SK-N-SH (cell line): ENCODE measurements around the gene GFM1. TPM values are rescaled to one million over a fixed set of nuclear protein-coding genes. Genes with fewer than 3 reads are reported as not detected.
A peak's percentile ranks its signal among the peaks of the same experiment; 100 is the strongest.

ENCODE experiments used
- CTCF ChIA-PET: fragments of 300-600, 350-600 bp; formaldehyde crosslinking; extraction: SDS; loops from one replicate; lab custom pipeline; 2021; lab: Yijun Ruan, JAX
- POLR2A ChIA-PET: fragments of 350-600 bp; sonication (Branson Sonifier 250); formaldehyde crosslinking; extraction: SDS; loops from one replicate; lab custom pipeline; 2020; ENCODE audit warnings: antibody characterized with exemption, inconsistent platforms; lab: Yijun Ruan, JAX
- DNase-seq: peaks from one replicate; pipeline ENCODE4 v3.0.0; 2012
- H2AFZ ChIP-seq: fragments of 200-600 bp; sonication (generic); 2 replicates; pipeline ENCODE4 v1.8.1; 2016; ENCODE audit warnings: antibody characterized with exemption, mild to moderate bottlenecking, low read depth
- H3F3A ChIP-seq: fragments of 200-600 bp; sonication (generic); replicated peaks from 2 replicates; pipeline ENCODE3; 2016; ENCODE audit warnings: antibody characterized with exemption, mild to moderate bottlenecking; ENCODE audit not compliant: insufficient read depth
- H3K27ac ChIP-seq, 2 experiments: fragments of 200-500 bp in 1 of 2; fragments of 200-600 bp in 1 of 2; sonication (Bioruptor generic) in 1 of 2; sonication (generic), shearing (Covaris generic) in 1 of 2; 2 replicates each; pipeline versions ENCODE4 v1.5.1 to v1.6.1; 2014 to 2016; ENCODE audit warnings: low read depth in 2 of 2, inconsistent platforms in 1 of 2, low read length in 1 of 2, mild to moderate bottlenecking in 1 of 2, mixed read lengths in 1 of 2
- H3K27me3 ChIP-seq: fragments of 200-600 bp; sonication (generic), shearing (Covaris generic); 2 replicates; pipeline ENCODE4 v1.6.1; 2016; ENCODE audit warnings: mixed run types; ENCODE audit not compliant: insufficient read depth
- H3K36me3 ChIP-seq, 2 experiments: fragments of 200-500 bp in 1 of 2; fragments of 200-600 bp in 1 of 2; sonication (Bioruptor generic) in 1 of 2; sonication (generic) in 1 of 2; replicated peaks in 1 of 2; 2 replicates each; pipeline versions ENCODE3 to v1.5.1; 2014 to 2016; ENCODE audit warnings: low read length in 1 of 2, mild to moderate bottlenecking in 1 of 2; ENCODE audit not compliant: insufficient read depth in 2 of 2, control insufficient read depth in 1 of 2
- H3K4me1 ChIP-seq, 2 experiments: fragments of 200-500 bp in 1 of 2; fragments of 200-600 bp in 1 of 2; sonication (Bioruptor generic) in 1 of 2; sonication (generic), shearing (Covaris generic) in 1 of 2; 2 replicates each; pipeline versions ENCODE4 v1.5.1 to v1.6.1; 2014 to 2016; ENCODE audit warnings: low read depth in 1 of 2, low read length in 1 of 2, mixed run types in 1 of 2; ENCODE audit not compliant: insufficient read depth in 2 of 2, control insufficient read depth in 1 of 2
- H3K4me2 ChIP-seq: fragments of 200-600 bp; sonication (generic), shearing (Covaris generic); 2 replicates; pipeline ENCODE4 v1.6.1; 2017; ENCODE audit warnings: mixed run types
- H3K4me3 ChIP-seq, 2 experiments: fragments of 200-500 bp in 1 of 2; fragments of 200-600 bp in 1 of 2; sonication (Bioruptor generic) in 1 of 2; sonication (generic), shearing (Covaris generic) in 1 of 2; 2 replicates each; pipeline versions ENCODE4 v1.5.1 to v1.8.1; 2014 to 2016; ENCODE audit warnings: low read depth in 2 of 2, inconsistent platforms in 1 of 2, low read length in 1 of 2, mild to moderate bottlenecking in 1 of 2, mixed read lengths in 1 of 2, moderate library complexity in 1 of 2
- H3K79me2 ChIP-seq: fragments of 200-600 bp; sonication (generic); 2 replicates; pipeline ENCODE4 v1.8.1; 2017; ENCODE audit warnings: mild to moderate bottlenecking; ENCODE audit not compliant: insufficient read depth
- H3K9ac ChIP-seq: fragments of 200-600 bp; sonication (generic); 2 replicates; pipeline ENCODE4 v1.6.1; 2017; ENCODE audit warnings: mixed run types
- H3K9me2 ChIP-seq: fragments of 200-600 bp; sonication (generic); 2 replicates; pipeline ENCODE4 v1.6.1; 2017; ENCODE audit warnings: mixed run types
- H3K9me3 ChIP-seq: fragments of 200-600 bp; sonication (generic); 2 replicates; pipeline ENCODE4 v1.6.1; 2017; ENCODE audit warnings: mixed run types, mild to moderate bottlenecking, moderate library complexity
- H4K20me1 ChIP-seq: fragments of 200-600 bp; sonication (generic); 2 replicates; pipeline ENCODE4 v1.6.1; 2017; ENCODE audit warnings: mild to moderate bottlenecking, mixed run types; ENCODE audit not compliant: insufficient read depth
- CHD2 ChIP-seq: fragments of 150-350 bp; IDR thresholded peaks from 2 replicates; pipeline ENCODE4 v1.6.1; 2018; ENCODE audit warnings: low read length; ENCODE audit not compliant: partially characterized antibody
- CTCF ChIP-seq: fragments of 200-600 bp; sonication (generic); IDR thresholded peaks from 2 replicates; pipeline ENCODE4 v1.6.1; 2017; ENCODE audit warnings: antibody characterized with exemption, mild to moderate bottlenecking, moderate library complexity
- EP300 ChIP-seq, 2 experiments: IDR thresholded peaks; 2 replicates each; pipeline versions ENCODE4 v1.4.0 to v1.6.1; 2012; ENCODE audit warnings: borderline replicate concordance in 1 of 2, low read depth in 1 of 2, low read length in 1 of 2
- EZH2phosphoT487 ChIP-seq: fragments of 200-600 bp; sonication (generic); IDR thresholded peaks from 2 replicates; pipeline ENCODE4 v1.6.1; 2017; ENCODE audit warnings: low read depth, mixed run types, mild to moderate bottlenecking, antibody characterized with exemption, moderate library complexity, borderline replicate concordance
- FOSL2 ChIP-seq: IDR thresholded peaks from 2 replicates; pipeline ENCODE4 v1.4.0; 2012; ENCODE audit warnings: low read depth, mild to moderate bottlenecking, moderate library complexity, borderline replicate concordance
- FOXJ3 ChIP-seq: sonication (generic); formaldehyde crosslinking; IDR thresholded peaks from 2 replicates; pipeline ENCODE4 v1.5.1; 2020; ENCODE audit warnings: mild to moderate bottlenecking, missing genetic modification reagents
- FOXM1 ChIP-seq: IDR thresholded peaks from 2 replicates; pipeline ENCODE4 v1.4.0; 2012; ENCODE audit warnings: low read depth, mild to moderate bottlenecking
- GATA2 ChIP-seq: sonication (generic); formaldehyde crosslinking; IDR thresholded peaks from 2 replicates; pipeline ENCODE4 v1.5.0; 2020; ENCODE audit warnings: mild to moderate bottlenecking, missing genetic modification reagents
- MEF2A ChIP-seq: IDR thresholded peaks from 2 replicates; pipeline ENCODE4 v1.4.0; 2012; ENCODE audit warnings: low read depth, borderline replicate concordance
- RAD21 ChIP-seq: IDR thresholded peaks from 2 replicates; pipeline ENCODE4 v1.6.1; 2012; ENCODE audit warnings: mild to moderate bottlenecking, low read length
- REST ChIP-seq: IDR thresholded peaks from 2 replicates; pipeline ENCODE4 v1.6.1; 2012; ENCODE audit warnings: mild to moderate bottlenecking, low read depth, low read length, moderate library complexity
- RFX5 ChIP-seq: IDR thresholded peaks from 2 replicates; pipeline ENCODE4 v1.6.1; 2012; ENCODE audit warnings: mild to moderate bottlenecking, improper control_type of control experiment, low read length
- RXRA ChIP-seq: IDR thresholded peaks from 2 replicates; pipeline ENCODE4 v1.4.0; 2012; ENCODE audit warnings: low read depth, mild to moderate bottlenecking, borderline replicate concordance
- SMC3 ChIP-seq: IDR thresholded peaks from 2 replicates; pipeline ENCODE4 v1.6.1; 2012; ENCODE audit warnings: low read depth, low read length, improper control_type of control experiment
- TEAD4 ChIP-seq: IDR thresholded peaks from 2 replicates; pipeline ENCODE4 v1.4.0; 2012; ENCODE audit warnings: mild to moderate bottlenecking, borderline replicate concordance; ENCODE audit not compliant: insufficient read depth
- YY1 ChIP-seq: IDR thresholded peaks from 2 replicates; pipeline ENCODE4 v1.4.0; 2012; ENCODE audit warnings: low read depth, mild to moderate bottlenecking
- WGBS: methylation state at CpG from one replicate; pipeline ENCODE4 v1.1.6; 2017; ENCODE audit warnings: low lambda C conversion rate; 5-methylcytosine and 5-hydroxymethylcytosine counted together
- polyA plus RNA-seq, 3 experiments: library from polyadenylated mRNA; depleted of rRNA; stranded (reverse); fragments of >200 nt; gene quantifications; 2 replicates each; pipeline ENCODE4 v1.2.3, GENCODE V29; 2012
- TF ChIP-seq, protein P1 (sequence below): fragments of 150-350 bp; IDR thresholded peaks from 2 replicates; pipeline ENCODE4 v1.6.1; 2016; ENCODE audit warnings: mild to moderate bottlenecking, low read depth, low read length
- TF ChIP-seq, protein P2 (sequence below): IDR thresholded peaks from 2 replicates; pipeline ENCODE4 v1.4.0; 2012; ENCODE audit warnings: low read depth

Gene GFM1
- polyA plus RNA-seq, 1 of the 3 experiments (the other 2 are of a cell fraction): 25.2 TPM

DNA sequence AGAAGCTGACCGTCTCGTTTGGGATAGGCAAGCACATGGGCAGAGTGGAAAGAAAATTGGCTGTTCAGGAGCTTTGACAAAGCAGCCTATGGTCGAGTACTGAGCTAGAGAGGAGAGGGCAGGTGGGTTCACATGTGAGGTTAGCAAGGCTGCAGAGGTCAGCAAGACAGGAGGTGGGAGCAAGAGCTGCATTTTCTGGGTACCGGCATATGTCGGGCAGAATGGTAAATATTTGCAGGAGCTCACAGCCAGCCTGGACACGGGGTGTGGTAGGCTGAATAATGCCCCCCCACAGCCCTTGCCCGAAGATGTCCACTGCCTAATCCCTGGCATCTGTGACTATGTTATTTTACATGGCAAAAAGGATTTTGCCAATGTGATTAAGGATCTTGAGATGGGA lies 79.7 kb downstream of the GFM1 start:
- Histone ChIP-seq H3K9me2 (no peaks in the 10 kb centered on the region), H3K4me2 (peak overlapping the region; percentile 66; the same call in 1 of the 2 replicates), H3K4me3 (no peak overlapping the region), H3K36me3 (peaks cover 0 to 3% of the 10 kb centered on the region in 2 experiments), H3K9ac (no peak overlapping the region), H2AFZ (no peak overlapping the region), H3K79me2 (no peaks in the 10 kb centered on the region), H3K27me3 (no peaks in the 10 kb centered on the region), H3F3A (peaks cover 30% of the 10 kb centered on the region), H4K20me1 (no peaks in the 10 kb centered on the region), H3K27ac (peak overlapping the region in 1 of 2 experiments; percentile 80; a peak in 1 of 4 replicates), H3K4me1 (peaks cover 11 to 20% of the 10 kb centered on the region in 2 experiments; a peak in 3 of 4 replicates), H3K9me3 (no peaks in the 10 kb centered on the region)
- ChIA-PET POLR2A (no interaction called here), CTCF (interaction anchor here (0.7 to 1.5 kb wide), 4 partner anchors 64 to 78 kb away, joined by 3 to 9 read pairs (median 6); partner anchors contain the start of gene MFSD1)
- no peak for TF ChIP-seq RXRA
- no peak for TF ChIP-seq EP300 (IDR thresholded peaks at IDR 0.05; ENCODE audit: borderline replicate concordance in 1 of 2, low read depth in 1 of 2, low read length in 1 of 2)
- TF ChIP-seq SMC3: no peak
- TF ChIP-seq, protein P1, sequence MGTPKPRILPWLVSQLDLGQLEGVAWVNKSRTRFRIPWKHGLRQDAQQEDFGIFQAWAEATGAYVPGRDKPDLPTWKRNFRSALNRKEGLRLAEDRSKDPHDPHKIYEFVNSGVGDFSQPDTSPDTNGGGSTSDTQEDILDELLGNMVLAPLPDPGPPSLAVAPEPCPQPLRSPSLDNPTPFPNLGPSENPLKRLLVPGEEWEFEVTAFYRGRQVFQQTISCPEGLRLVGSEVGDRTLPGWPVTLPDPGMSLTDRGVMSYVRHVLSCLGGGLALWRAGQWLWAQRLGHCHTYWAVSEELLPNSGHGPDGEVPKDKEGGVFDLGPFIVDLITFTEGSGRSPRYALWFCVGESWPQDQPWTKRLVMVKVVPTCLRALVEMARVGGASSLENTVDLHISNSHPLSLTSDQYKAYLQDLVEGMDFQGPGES: no peak
- no peak for TF ChIP-seq EZH2phosphoT487
- no peak for TF ChIP-seq GATA2 (CRISPR knock-in tag)
- TF ChIP-seq RAD21: no peak
- no peak for TF ChIP-seq FOXM1
- TF ChIP-seq CHD2: no peak
- TF ChIP-seq, protein P2, sequence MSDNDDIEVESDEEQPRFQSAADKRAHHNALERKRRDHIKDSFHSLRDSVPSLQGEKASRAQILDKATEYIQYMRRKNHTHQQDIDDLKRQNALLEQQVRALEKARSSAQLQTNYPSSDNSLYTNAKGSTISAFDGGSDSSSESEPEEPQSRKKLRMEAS: no peak
- no peak for DNase-seq
- 84% methylated on average over 7 of the region's 7 CpGs for WGBS

- no peaks in the 10 kb centered on the region for H3K79me2 ChIP-seq
- H3K27me3 ChIP-seq: no peaks in the 10 kb centered on the region
- no peak overlapping the region for H3K9ac ChIP-seq
- H3K27ac ChIP-seq: peak overlapping the region; percentile 29 to 78; a peak in 3 of 4 replicates
- no peak overlapping the region for H3K4me3 ChIP-seq
- H3K36me3 ChIP-seq: peaks cover 0 to 3% of the 10 kb centered on the region in 2 experiments
- 31% methylated on average over 9 of the region's 9 CpGs for WGBS
- peaks cover 30% of the 10 kb centered on the region for H3F3A ChIP-seq
- no peaks in the 10 kb centered on the region for H4K20me1 ChIP-seq
- H3K4me1 ChIP-seq: peaks cover 11 to 20% of the 10 kb centered on the region in 2 experiments; a peak in 3 of 4 replicates
- peak overlapping the region; percentile 34; the same call in 1 of the 2 replicates for H3K4me2 ChIP-seq
- no peak overlapping the region for H2AFZ ChIP-seq
- no peaks in the 10 kb centered on the region for H3K9me2 ChIP-seq
- no peak for DNase-seq
- CTCF ChIA-PET: interaction anchor here (1.3 to 7.3 kb wide), 3 partner anchors 18 to 121 kb away, joined by 3 to 146 read pairs (median 33); no protein-coding TSS in a partner anchor
- POLR2A ChIA-PET: no interaction called here
- H3K9me3 ChIP-seq: no peaks in the 10 kb centered on the region
- TF ChIP-seq CTCF (no peak), RFX5 (no peak), FOSL2 (peak; percentile 54; the same call in 1 of the 2 replicates), REST (no peak), FOXJ3 (CRISPR knock-in tag) (no peak), CHD2 (no peak), GATA2 (CRISPR knock-in tag) (no peak), TEAD4 (0 out of 2 replicates have a peak, but pooled peaks have one; percentile 46), MEF2A (0 out of 2 replicates have a peak, but pooled peaks have one; percentile 28), YY1 (no peak), EZH2phosphoT487 (no peak)
These were observed 81.2 kb downstream of the GFM1 start for GRCh38 chr3:158725348-158726011.
